Nephron (organoid): ENCODE data around the gene WDR31.

ENCODE experiments used
- H3K27ac Mint-ChIP-seq, 3 experiments: 2 replicates each; pipeline ENCODE4 v1.8.0; 2020; ENCODE audit warnings: mixed read lengths in 3 of 3, mild to moderate bottlenecking in 2 of 3, moderate library complexity in 1 of 3
- H3K27me3 Mint-ChIP-seq: 2 replicates; pipeline ENCODE4 v1.8.0; 2021; ENCODE audit warnings: low read depth, mild to moderate bottlenecking, moderate library complexity, mixed read lengths
- H3K36me3 Mint-ChIP-seq: 2 replicates; pipeline ENCODE4 v1.8.0; 2020; ENCODE audit warnings: low read depth, mixed read lengths
- H3K4me1 Mint-ChIP-seq: 2 replicates; pipeline ENCODE4 v1.8.0; 2020; ENCODE audit warnings: mixed read lengths
- H3K4me3 Mint-ChIP-seq, 3 experiments: 2 replicates each; pipeline ENCODE4 v1.8.0; 2020; ENCODE audit warnings: mild to moderate bottlenecking in 3 of 3, mixed read lengths in 3 of 3, moderate library complexity in 2 of 3
- H3K9me3 Mint-ChIP-seq: 2 replicates; pipeline ENCODE4 v1.8.0; 2020; ENCODE audit warnings: mixed read lengths
- CTCF ChIP-seq, 3 experiments: fragments of 200-600 bp; sonication (generic); IDR thresholded peaks; one replicate each; pipeline ENCODE4 v1.5.0; 2021; ENCODE audit warnings: antibody characterized with exemption in 3 of 3; ENCODE audit not compliant: unreplicated experiment in 3 of 3

The WDR31 gene

GRCh38 chr9:113352411-113352810 is 12.3 kb upstream of the WDR31 start:
- peaks cover 4% of the 10 kb centered on the region for H3K9me3 Mint-ChIP-seq
- no peak overlapping the region for H3K4me3 Mint-ChIP-seq
- H3K27me3 Mint-ChIP-seq = peaks cover 82% of the 10 kb centered on the region
- H3K4me1 Mint-ChIP-seq = peaks cover 6% of the 10 kb centered on the region
- H3K27ac Mint-ChIP-seq = no peak overlapping the region
- H3K36me3 Mint-ChIP-seq = no peaks in the 10 kb centered on the region
- no peak for TF ChIP-seq CTCF (IDR thresholded peaks at IDR 0.05; ENCODE audit: unreplicated experiment in 3 of 3)

DNA sequence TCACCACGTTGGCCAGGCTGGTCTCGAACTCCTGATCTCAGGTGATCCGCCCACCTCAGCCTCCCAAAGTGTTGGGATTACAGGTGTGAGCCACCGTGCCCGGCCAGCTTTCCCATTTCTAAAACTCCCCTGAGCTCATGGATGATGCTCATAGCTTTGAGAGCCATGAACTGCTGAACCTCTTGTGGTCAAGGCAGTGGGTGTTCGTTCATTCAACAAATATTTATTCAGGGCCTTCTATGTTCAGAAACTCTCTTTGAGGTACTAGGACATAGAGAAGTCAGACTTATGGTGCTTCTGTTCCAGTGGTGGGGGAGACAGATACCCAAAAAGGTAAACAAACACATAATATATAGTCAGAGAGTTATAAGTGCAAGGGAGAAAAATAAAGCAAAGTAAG is 11.9 kb upstream of the WDR31 start:
- Mint-ChIP-seq H3K27ac (no peak overlapping the region), H3K4me3 (no peak overlapping the region), H3K9me3 (peaks cover 4% of the 10 kb centered on the region), H3K4me1 (peaks cover 6% of the 10 kb centered on the region), H3K27me3 (peaks cover 85% of the 10 kb centered on the region), H3K36me3 (no peaks in the 10 kb centered on the region)
- no peak for TF ChIP-seq CTCF (IDR thresholded peaks at IDR 0.05; ENCODE audit: unreplicated experiment in 3 of 3)

GRCh38 chr9:113350937-113351336 is 10.9 kb upstream of the WDR31 start:
- Mint-ChIP-seq H3K9me3 (peaks cover 4% of the 10 kb centered on the region), H3K36me3 (no peaks in the 10 kb centered on the region), H3K4me3 (peak overlapping the region; percentile 26 to 82 (median 77)), H3K27ac (no peak overlapping the region), H3K4me1 (peaks cover 6% of the 10 kb centered on the region), H3K27me3 (peaks cover 85% of the 10 kb centered on the region)
- TF ChIP-seq CTCF (IDR thresholded peaks at IDR 0.05; ENCODE audit: unreplicated experiment in 3 of 3) = no peak

GRCh38 chr9:113350107-113350661 is 10.1 kb upstream of the WDR31 start:
- TF ChIP-seq CTCF (IDR thresholded peaks at IDR 0.05; ENCODE audit: unreplicated experiment in 3 of 3) = no peak
- Mint-ChIP-seq H3K4me3 (peak overlapping the region; percentile 77 to 82 (median 79)), H3K36me3 (no peaks in the 10 kb centered on the region), H3K27me3 (peaks cover 81% of the 10 kb centered on the region), H3K9me3 (peaks cover 4% of the 10 kb centered on the region), H3K27ac (peak overlapping the region in 1 of 3 experiments; percentile 33), H3K4me1 (peaks cover 8% of the 10 kb centered on the region)

DNA sequence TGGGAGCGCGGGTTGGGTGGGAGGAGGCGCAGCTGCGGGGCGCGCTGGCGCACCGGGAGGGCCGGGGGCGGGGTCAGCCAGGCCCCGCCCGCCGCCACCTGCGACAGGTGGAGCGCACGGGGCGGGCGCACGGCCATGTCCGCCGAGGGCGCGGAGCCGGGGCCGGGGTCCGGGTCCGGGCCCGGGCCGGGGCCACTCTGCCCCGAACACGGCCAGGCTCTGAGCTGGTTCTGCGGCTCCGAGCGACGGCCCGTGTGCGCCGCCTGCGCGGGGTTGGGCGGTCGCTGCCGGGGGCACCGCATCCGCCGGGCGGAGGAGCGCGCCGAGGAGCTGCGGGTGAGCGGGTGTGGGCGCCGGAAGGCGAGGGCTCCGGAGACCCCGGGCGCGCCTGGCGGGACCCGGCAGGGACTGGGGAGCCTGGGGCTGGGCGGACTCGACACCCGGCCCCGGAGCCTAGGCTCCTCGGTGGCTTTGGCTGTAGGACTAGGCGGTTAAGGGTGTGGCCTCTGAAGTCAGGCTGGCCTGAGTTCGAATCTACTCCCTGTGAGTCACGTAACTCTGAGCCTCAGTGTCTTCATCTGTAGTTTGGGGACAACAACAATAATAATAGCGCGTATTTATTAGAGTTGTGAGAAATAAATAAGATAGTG is 9.5 kb upstream of the WDR31 start, which contains the start of gene BSPRY:
BSPRY (plus strand) TSS at position 97 of the 650 bp plus-strand sequence; CDS start at position 136, 39 bp downstream.
- no peak for TF ChIP-seq CTCF (IDR thresholded peaks at IDR 0.05; ENCODE audit: unreplicated experiment in 3 of 3)
- Mint-ChIP-seq H3K4me3 (peak within 1 kb of the TSS; percentile 79 to 82 (median 82)), H3K27me3 (peaks cover 82% of the 10 kb centered on the region), H3K4me1 (peaks cover 12% of the 10 kb centered on the region), H3K36me3 (no peaks in the 10 kb centered on the region), H3K27ac (peak within 1 kb of the TSS in 1 of 3 experiments; percentile 33), H3K9me3 (peaks cover 4% of the 10 kb centered on the region)

- Mint-ChIP-seq H3K4me1 (peaks cover 13% of the 10 kb centered on the region), H3K36me3 (no peaks in the 10 kb centered on the region), H3K27me3 (peaks cover 78% of the 10 kb centered on the region), H3K9me3 (peaks cover 4% of the 10 kb centered on the region), H3K4me3 (peak overlapping the region; percentile 73 to 82 (median 79)), H3K27ac (no peak overlapping the region)
- no peak for TF ChIP-seq CTCF (IDR thresholded peaks at IDR 0.05; ENCODE audit: unreplicated experiment in 3 of 3)
Measured at GRCh38 chr9:113349066-113349444, 9.0 kb upstream of the WDR31 start.
